ENCODE measurements around the gene RERG.

Gene RERG

DNA sequence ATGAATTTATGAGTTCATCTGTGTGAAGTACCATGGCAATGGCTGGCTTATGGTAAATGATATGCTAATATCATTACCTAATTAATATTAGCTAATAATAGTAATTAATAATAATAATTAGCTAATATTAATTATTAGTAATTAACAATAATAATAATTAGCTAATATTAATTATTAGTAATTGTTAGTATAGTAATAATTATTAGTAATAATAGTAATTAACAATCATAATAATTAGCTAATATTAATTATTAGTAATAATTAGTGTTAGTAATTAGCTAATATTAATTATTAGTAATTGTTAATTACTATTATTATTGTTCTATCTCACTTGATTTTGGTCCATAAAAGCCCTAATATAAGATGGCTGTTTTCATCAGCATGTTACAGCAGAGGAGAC is 19.8 kb downstream of the RERG start:
- no peak for DNase-seq (ENCODE audit: low read depth)
- TF ChIP-seq, protein P1, sequence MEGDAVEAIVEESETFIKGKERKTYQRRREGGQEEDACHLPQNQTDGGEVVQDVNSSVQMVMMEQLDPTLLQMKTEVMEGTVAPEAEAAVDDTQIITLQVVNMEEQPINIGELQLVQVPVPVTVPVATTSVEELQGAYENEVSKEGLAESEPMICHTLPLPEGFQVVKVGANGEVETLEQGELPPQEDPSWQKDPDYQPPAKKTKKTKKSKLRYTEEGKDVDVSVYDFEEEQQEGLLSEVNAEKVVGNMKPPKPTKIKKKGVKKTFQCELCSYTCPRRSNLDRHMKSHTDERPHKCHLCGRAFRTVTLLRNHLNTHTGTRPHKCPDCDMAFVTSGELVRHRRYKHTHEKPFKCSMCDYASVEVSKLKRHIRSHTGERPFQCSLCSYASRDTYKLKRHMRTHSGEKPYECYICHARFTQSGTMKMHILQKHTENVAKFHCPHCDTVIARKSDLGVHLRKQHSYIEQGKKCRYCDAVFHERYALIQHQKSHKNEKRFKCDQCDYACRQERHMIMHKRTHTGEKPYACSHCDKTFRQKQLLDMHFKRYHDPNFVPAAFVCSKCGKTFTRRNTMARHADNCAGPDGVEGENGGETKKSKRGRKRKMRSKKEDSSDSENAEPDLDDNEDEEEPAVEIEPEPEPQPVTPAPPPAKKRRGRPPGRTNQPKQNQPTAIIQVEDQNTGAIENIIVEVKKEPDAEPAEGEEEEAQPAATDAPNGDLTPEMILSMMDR (conservative IDR thresholded peaks at IDR 0.05; ENCODE audit: low read depth, low read length) = no peak
- no peak overlapping the region for H3K4me3 ChIP-seq (ENCODE audit: low read length)

DNA sequence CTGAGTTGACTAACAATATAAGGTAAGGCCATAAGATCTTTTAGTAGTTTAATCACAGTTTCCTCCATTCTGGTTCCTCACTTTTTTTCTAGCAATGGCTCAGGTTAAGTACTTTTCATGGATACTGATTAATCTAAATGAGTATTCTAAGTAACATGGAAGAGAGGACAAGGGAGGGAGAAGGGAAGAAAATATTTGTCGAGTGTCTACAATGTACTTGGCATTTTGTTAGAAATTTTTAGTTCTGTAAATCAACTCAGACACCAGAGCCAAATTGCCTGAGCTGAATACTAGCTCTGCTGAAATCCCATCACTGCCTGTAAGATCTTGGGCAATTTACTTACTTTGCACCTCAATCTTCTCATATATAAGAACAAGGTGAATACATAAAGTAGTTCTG is 20.2 kb downstream of the RERG start:
- no peak overlapping the region for H3K4me3 ChIP-seq (ENCODE audit: low read length)
- DNase-seq (ENCODE audit: low read depth) = no peak
- TF ChIP-seq, protein P1 (conservative IDR thresholded peaks at IDR 0.05; ENCODE audit: low read depth, low read length) = no peak

- TF ChIP-seq, protein P1 (conservative IDR thresholded peaks at IDR 0.05; ENCODE audit: low read depth, low read length) = no peak
- no peak for DNase-seq (ENCODE audit: low read depth)
Measured at GRCh38 chr12:15200641-15201040, 20.6 kb downstream of the RERG start.

GRCh38 chr12:15199930-15200329 is 21.3 kb downstream of the RERG start:
- TF ChIP-seq, protein P1 (conservative IDR thresholded peaks at IDR 0.05; ENCODE audit: low read depth, low read length) = no peak
- no peak for DNase-seq (ENCODE audit: low read depth)
- no peak overlapping the region for H3K4me3 ChIP-seq (ENCODE audit: low read length)

More at GRCh38 chr12:15200641-15201040, 20.6 kb downstream of the RERG start:
- H3K4me3 ChIP-seq (ENCODE audit: low read length) = no peak overlapping the region

DNA sequence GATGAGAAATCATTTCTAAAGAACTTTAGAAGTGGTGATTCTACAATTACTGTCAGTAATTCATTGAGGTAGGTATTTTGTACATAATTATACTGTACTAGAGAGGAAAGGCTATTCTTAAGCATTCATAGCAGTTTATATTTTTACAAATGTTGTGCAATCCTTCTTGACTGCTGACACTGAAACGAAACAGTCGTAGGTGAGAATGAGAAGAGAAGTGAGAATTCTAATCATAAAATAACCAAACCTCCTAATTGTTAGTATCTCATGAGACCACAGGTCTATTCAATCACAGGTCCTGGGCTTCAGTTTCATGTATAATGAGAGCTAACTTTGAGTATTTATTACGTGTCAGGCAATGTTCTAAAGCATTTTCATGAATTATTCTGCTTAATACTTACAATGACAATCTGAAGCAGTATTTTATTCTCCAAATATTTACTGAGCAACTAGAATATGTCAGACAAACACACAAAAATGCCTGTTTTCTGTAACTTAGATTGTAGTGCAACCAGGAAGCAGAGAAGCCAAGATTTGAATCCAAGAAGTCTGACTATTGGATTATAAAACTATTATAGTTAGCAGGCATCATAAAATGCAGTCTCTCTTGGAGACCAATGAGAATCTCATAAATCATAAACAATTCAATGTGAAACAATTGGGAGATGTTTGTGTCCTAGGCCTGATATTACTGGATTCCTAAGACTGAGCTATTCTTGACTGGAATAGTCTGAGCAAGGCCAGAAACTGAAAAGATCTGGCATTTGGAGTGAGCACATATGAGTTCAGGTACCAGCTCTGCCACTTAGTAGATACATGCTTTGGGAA is 24.3 kb downstream of the RERG start:
- no peak for DNase-seq (ENCODE audit: low read depth)
- TF ChIP-seq, protein P1 (conservative IDR thresholded peaks at IDR 0.05; ENCODE audit: low read depth, low read length) = no peak
- no peak overlapping the region for H3K4me3 ChIP-seq (ENCODE audit: low read length)

GRCh38 chr12:15196221-15196620 is 25.0 kb downstream of the RERG start:
- TF ChIP-seq, protein P1 (conservative IDR thresholded peaks at IDR 0.05; ENCODE audit: low read depth, low read length) = no peak
- H3K4me3 ChIP-seq (ENCODE audit: low read length) = no peak overlapping the region
- no peak for DNase-seq (ENCODE audit: low read depth)

Measured in retinal pigment epithelial cell (primary cell).